Colonic mucosa (tissue), 4 donors: ENCODE results near the gene NHP2. TPM values are rescaled to one million over a fixed set of nuclear protein-coding genes. Genes with fewer than 3 reads are reported as not detected.

ENCODE experiments used
- DNase-seq: peaks from one replicate; pipeline ENCODE4 v3.0.0-alpha.2; 2020
- H3K27ac ChIP-seq: fragments of 200-600 bp; one replicate; pipeline ENCODE4 v1.8.0; 2021
- H3K27me3 ChIP-seq: fragments of 200-600 bp; one replicate; pipeline ENCODE4 v1.8.0; 2021
- H3K36me3 ChIP-seq: fragments of 200-600 bp; one replicate; pipeline ENCODE4 v1.8.0; 2021
- H3K4me1 ChIP-seq: fragments of 200-600 bp; one replicate; pipeline ENCODE4 v1.8.0; 2021; ENCODE audit warnings: mild to moderate bottlenecking
- H3K4me3 ChIP-seq: fragments of 200-600 bp; one replicate; pipeline ENCODE4 v1.8.0; 2021
- H3K9ac ChIP-seq, 2 donors: one replicate each; pipeline ENCODE4 v1.7.0; 2013; ENCODE audit warnings: control low read depth in 2 of 2, low read depth in 2 of 2, low read length in 2 of 2
- H3K9me3 ChIP-seq: fragments of 200-600 bp; one replicate; pipeline ENCODE4 v1.8.0; 2021
- intact Hi-C: fragments of 100-400 bp; cut with DNase I; formaldehyde crosslinking; loops from one replicate; pipeline ENCODE4 v1.14.1; 2022
- total RNA-seq, 2 donors: library from RNA; stranded (reverse); fragmentation: NEBNext Ultra II Directional in 1 of 2; extraction: Animal tissue kit (Norgen Biotek cat#: 25700) in 1 of 2; gene quantifications; one replicate each; pipeline ENCODE4 v1.2.1, GENCODE V29; 2021
- TF ChIP-seq, protein P1 (sequence below): fragments of 200-600 bp; IDR thresholded peaks from one replicate; pipeline ENCODE4 v1.8.0; 2022; ENCODE audit warnings: antibody characterized with exemption, mild to moderate bottlenecking
- donor health status: healthy.
- donor health status: DM: no; HTN: no; CAD: no.
- donor health status: DM: no; HTN: no; CAD: no.

Gene NHP2
- total RNA-seq, 2 donors from 2014 or later = 64.8 to 182 TPM

DNA sequence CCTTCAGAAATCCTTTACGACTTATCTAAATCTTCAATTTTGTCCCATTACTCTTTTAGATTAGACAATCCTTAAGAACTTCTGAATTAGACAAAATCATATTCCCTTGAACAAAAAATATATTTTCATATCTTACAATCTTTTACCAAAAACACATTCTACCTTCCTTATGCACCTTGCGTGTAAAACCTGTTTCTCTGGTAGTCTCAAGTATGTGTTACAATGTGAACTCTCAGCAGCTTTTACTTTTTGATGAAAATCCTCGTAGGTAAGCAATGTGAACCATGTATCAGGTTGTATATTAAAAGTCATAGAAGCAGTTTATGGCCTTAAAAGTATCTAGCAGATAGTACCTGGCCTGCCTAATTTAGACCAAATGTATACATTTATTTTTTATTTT is 20.8 kb upstream of the NHP2 start:
- no peak overlapping the region for H3K27ac ChIP-seq
- no peaks in the 10 kb centered on the region for H3K27me3 ChIP-seq
- intact Hi-C loops = no loop called here
- no peaks in the 10 kb centered on the region for H3K4me1 ChIP-seq
- no peak for DNase-seq
- no peaks in the 10 kb centered on the region for H3K36me3 ChIP-seq
- TF ChIP-seq, protein P1, sequence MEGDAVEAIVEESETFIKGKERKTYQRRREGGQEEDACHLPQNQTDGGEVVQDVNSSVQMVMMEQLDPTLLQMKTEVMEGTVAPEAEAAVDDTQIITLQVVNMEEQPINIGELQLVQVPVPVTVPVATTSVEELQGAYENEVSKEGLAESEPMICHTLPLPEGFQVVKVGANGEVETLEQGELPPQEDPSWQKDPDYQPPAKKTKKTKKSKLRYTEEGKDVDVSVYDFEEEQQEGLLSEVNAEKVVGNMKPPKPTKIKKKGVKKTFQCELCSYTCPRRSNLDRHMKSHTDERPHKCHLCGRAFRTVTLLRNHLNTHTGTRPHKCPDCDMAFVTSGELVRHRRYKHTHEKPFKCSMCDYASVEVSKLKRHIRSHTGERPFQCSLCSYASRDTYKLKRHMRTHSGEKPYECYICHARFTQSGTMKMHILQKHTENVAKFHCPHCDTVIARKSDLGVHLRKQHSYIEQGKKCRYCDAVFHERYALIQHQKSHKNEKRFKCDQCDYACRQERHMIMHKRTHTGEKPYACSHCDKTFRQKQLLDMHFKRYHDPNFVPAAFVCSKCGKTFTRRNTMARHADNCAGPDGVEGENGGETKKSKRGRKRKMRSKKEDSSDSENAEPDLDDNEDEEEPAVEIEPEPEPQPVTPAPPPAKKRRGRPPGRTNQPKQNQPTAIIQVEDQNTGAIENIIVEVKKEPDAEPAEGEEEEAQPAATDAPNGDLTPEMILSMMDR = no peak
- no peaks in the 10 kb centered on the region for H3K9me3 ChIP-seq
- no peak overlapping the region for H3K9ac ChIP-seq
- H3K4me3 ChIP-seq = no peak overlapping the region

DNA sequence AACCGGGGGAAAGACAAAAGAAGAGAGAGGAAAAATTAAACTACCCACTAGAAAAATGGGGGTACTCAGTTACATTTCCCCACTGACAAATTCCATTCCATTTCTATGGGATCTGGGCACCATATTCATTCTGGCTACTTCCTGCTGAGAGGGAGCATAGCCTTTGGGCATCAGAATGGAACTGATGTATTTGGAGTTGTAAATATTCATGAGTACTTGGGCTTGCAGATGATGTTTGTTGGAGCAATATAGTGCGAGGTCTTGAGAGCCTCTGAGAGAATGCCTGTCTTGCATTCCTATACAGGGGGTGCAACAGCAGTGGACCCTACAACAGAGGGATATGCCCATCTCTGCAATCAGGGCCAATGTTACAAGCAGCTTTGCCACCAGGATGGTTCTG is 16.8 kb upstream of the NHP2 start:
- no peaks in the 10 kb centered on the region for H3K36me3 ChIP-seq
- no peak for DNase-seq
- no peaks in the 10 kb centered on the region for H3K27me3 ChIP-seq
- no peaks in the 10 kb centered on the region for H3K9me3 ChIP-seq
- TF ChIP-seq, protein P1 = no peak
- no peak overlapping the region for H3K9ac ChIP-seq
- H3K4me1 ChIP-seq = no peaks in the 10 kb centered on the region
- H3K4me3 ChIP-seq = no peak overlapping the region
- H3K27ac ChIP-seq = no peak overlapping the region
- intact Hi-C loops = no loop called here

- H3K9ac ChIP-seq = no peak overlapping the region
- H3K36me3 ChIP-seq = no peaks in the 10 kb centered on the region
- no peaks in the 10 kb centered on the region for H3K9me3 ChIP-seq
- TF ChIP-seq, protein P1 = no peak
- no peak overlapping the region for H3K4me3 ChIP-seq
- no peak overlapping the region for H3K27ac ChIP-seq
- no peaks in the 10 kb centered on the region for H3K4me1 ChIP-seq
- DNase-seq = no peak
- no peaks in the 10 kb centered on the region for H3K27me3 ChIP-seq
- intact Hi-C loops = no loop called here
Measured at GRCh38 chr5:178165581-178165980, 11.9 kb upstream of the NHP2 start.

DNA sequence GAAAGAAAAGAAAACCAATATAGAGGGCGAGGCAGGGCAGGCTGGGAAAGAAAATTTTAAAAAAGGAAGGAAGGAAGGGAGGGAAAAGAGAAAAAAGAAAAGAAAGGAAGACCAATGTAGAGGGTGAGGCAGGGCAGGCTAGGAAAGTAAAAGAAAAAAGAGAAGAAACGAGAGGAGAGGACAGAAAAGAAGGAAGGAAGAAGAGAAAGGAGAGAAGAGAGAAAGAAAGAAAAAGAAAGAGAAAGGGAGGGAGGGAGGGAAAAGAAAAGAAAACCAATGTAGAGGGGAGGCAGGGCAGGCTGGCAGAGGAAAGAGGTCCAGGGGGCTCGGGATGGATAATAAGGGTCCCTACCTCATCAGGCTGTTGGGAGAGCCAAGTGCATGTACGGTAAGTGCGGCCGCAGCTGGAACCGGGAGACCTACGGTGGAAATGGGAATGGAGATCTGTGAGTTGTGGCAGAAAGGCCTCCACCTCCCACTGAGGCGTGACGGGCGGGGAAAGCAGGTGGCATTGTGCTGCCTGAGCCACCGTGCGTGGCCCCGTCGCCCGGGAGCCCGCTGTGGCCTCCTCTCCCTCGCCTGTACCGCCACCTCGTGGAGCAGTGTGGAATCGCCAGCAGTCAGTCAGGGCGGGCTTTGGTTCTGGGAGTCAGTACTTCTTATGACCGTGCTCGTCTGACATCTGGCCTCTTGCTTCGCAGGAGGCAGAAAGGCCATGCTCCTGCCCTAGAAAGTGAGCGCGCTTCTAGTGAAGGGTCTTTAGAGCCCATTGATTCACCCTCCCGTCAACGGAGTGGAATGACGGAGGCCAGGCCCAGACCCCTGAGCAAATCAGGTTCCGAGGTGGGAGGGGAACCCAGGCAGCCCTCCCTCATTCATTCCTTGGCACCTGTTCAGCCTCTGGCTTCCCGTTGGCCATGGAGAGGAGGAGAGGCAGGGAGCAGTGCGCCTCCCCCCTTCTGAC is 10.4 kb upstream of the NHP2 start:
- TF ChIP-seq, protein P1 = peak; percentile 99
- peak overlapping the region in 1 of 2 donors; percentile 24 for H3K9ac ChIP-seq
- H3K9me3 ChIP-seq = no peaks in the 10 kb centered on the region
- H3K27ac ChIP-seq = no peak overlapping the region
- DNase-seq = peak; percentile 91
- intact Hi-C loops = loop anchor here (2.0 kb wide), 1 partner anchor 89 kb away; no protein-coding TSS in a partner anchor
- H3K4me3 ChIP-seq = no peak overlapping the region
- no peaks in the 10 kb centered on the region for H3K4me1 ChIP-seq
- no peaks in the 10 kb centered on the region for H3K36me3 ChIP-seq
- no peaks in the 10 kb centered on the region for H3K27me3 ChIP-seq

- no peak overlapping the region for H3K9ac ChIP-seq
- intact Hi-C loops = loop anchor here (2.0 kb wide), 1 partner anchor 88 kb away; no protein-coding TSS in a partner anchor
- H3K36me3 ChIP-seq = no peaks in the 10 kb centered on the region
- no peaks in the 10 kb centered on the region for H3K9me3 ChIP-seq
- no peaks in the 10 kb centered on the region for H3K4me1 ChIP-seq
- no peak for DNase-seq
- TF ChIP-seq, protein P1 = no peak
- no peak overlapping the region for H3K27ac ChIP-seq
- no peaks in the 10 kb centered on the region for H3K27me3 ChIP-seq
- H3K4me3 ChIP-seq = no peak overlapping the region
Measured at GRCh38 chr5:178162481-178162880, 8.8 kb upstream of the NHP2 start.
